Glutamatergic neuron (in vitro differentiated cells): ENCODE measurements around the gene LCN6. TPM values are rescaled to one million over a fixed set of nuclear protein-coding genes. Genes with fewer than 3 reads are reported as not detected.

Experiments used
- DNase-seq: peaks from one replicate; pipeline ENCODE4 v3.0.0; 2022
- H3K27ac Mint-ChIP-seq: one replicate; pipeline ENCODE4 v1.8.0; 2020; ENCODE audit warnings: mild to moderate bottlenecking, mixed read lengths, inconsistent platforms; ENCODE audit not compliant: unreplicated experiment
- H3K27me3 Mint-ChIP-seq: one replicate; pipeline ENCODE4 v1.8.0; 2020; ENCODE audit warnings: mild to moderate bottlenecking, moderate library complexity, mixed read lengths, inconsistent platforms; ENCODE audit not compliant: unreplicated experiment
- H3K36me3 Mint-ChIP-seq: one replicate; pipeline ENCODE4 v1.8.0; 2020; ENCODE audit warnings: mild to moderate bottlenecking, mixed read lengths, inconsistent platforms; ENCODE audit not compliant: unreplicated experiment
- H3K4me1 Mint-ChIP-seq: one replicate; pipeline ENCODE4 v1.8.0; 2020; ENCODE audit warnings: mild to moderate bottlenecking, low read depth, mixed read lengths, inconsistent platforms; ENCODE audit not compliant: unreplicated experiment
- H3K4me3 Mint-ChIP-seq: one replicate; pipeline ENCODE4 v1.8.0; 2020; ENCODE audit warnings: mild to moderate bottlenecking, mixed read lengths, inconsistent platforms; ENCODE audit not compliant: unreplicated experiment
- H3K9me3 Mint-ChIP-seq: one replicate; pipeline ENCODE4 v1.8.0; 2020; ENCODE audit warnings: mild to moderate bottlenecking, moderate library complexity, mixed read lengths, inconsistent platforms; ENCODE audit not compliant: unreplicated experiment
- CTCF ChIP-seq: fragments of 200-600 bp; sonication (generic); IDR thresholded peaks from one replicate; pipeline ENCODE4 v1.5.0; 2021; ENCODE audit not compliant: partially characterized antibody, unreplicated experiment
- total RNA-seq: library from RNA; stranded (reverse); fragmentation: NEBNext Ultra II Directional; extraction: Animal tissue kit (Norgen Biotek cat#: 25700); gene quantifications from one replicate; pipeline ENCODE4 v1.2.1, GENCODE V29; 2021; ENCODE audit not compliant: unreplicated experiment

Gene LCN6
- total RNA-seq, 1 donor from 2014 or later, result not detected

DNA sequence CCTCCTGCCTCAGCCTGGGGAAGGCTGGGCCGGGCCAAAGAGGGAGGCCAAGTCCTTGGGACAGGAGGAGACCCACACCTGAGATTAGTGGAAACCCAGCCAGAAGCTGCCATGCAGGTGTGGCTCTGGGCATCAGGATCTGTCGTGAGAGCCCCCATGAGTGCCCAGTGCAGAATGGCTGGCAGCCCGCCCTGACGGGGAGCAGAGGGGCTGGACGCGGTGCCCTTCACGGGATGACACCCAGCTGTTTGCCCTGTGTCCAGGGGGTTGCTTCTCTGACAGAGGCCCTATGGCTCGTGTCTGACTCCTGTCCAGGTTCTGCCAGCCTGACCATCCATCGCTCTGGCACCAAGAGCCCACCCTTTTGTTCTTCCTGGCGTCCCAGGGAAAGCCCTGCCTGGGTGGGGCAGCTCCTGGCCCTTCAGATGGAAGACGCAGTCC is 27.4 kb downstream of the LCN6 start:
- H3K4me3 Mint-ChIP-seq, result no peak overlapping the region
- H3K36me3 Mint-ChIP-seq, result peaks cover 4% of the 10 kb centered on the region
- no peak for DNase-seq
- peaks cover 6% of the 10 kb centered on the region for H3K9me3 Mint-ChIP-seq
- H3K4me1 Mint-ChIP-seq, result peaks cover 7% of the 10 kb centered on the region
- H3K27ac Mint-ChIP-seq, result no peak overlapping the region
- no peak for TF ChIP-seq CTCF
- H3K27me3 Mint-ChIP-seq, result peaks cover 8% of the 10 kb centered on the region

GRCh38 chr9:136720251-136720897 is 28.0 kb downstream of the LCN6 start:
- no peak overlapping the region for H3K4me3 Mint-ChIP-seq
- no peak overlapping the region for H3K27ac Mint-ChIP-seq
- no peak for DNase-seq
- H3K27me3 Mint-ChIP-seq, result peaks cover 8% of the 10 kb centered on the region
- peaks cover 4% of the 10 kb centered on the region for H3K36me3 Mint-ChIP-seq
- peaks cover 6% of the 10 kb centered on the region for H3K9me3 Mint-ChIP-seq
- H3K4me1 Mint-ChIP-seq, result peaks cover 4% of the 10 kb centered on the region
- no peak for TF ChIP-seq CTCF

DNA sequence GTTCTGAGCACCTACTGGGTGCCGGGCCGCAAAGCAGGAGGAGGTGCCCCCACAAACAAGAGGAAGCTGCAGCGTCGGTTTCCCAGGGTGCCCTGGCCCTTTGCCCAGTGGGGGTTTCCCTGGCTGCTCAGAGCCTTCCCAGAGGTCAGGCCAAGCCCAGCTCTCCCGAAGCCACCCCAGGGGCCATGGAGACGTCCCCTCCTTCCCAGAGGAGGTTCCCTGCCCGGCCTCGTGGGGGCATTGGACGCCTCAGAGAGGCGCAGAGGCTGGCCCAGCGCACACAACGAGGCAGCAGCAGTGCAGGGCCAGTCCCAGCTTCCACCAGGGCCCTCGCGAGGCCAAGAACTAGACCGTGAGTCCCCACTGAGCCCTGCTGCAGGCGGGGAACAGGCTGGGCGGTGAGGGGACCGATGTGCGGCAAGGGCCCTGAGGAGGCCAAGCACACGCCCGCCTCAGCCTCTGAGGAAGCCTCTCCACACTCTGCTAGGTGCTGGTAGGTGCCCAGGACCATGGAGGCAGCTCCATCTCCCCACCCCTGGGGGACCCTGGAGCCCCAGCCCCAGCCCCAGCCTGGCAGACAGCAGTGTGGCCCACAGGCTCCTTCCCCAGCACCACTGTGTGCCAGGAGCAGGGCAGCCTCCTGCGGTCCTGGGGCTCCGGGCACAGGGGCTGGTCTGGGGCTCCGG is 29.0 kb downstream of the LCN6 start:
- H3K4me1 Mint-ChIP-seq, result peaks cover 4% of the 10 kb centered on the region
- no peak for TF ChIP-seq CTCF
- peaks cover 7% of the 10 kb centered on the region for H3K27me3 Mint-ChIP-seq
- no peak for DNase-seq
- peaks cover 2% of the 10 kb centered on the region for H3K36me3 Mint-ChIP-seq
- H3K4me3 Mint-ChIP-seq, result no peak overlapping the region
- H3K9me3 Mint-ChIP-seq, result peaks cover 4% of the 10 kb centered on the region
- H3K27ac Mint-ChIP-seq, result no peak overlapping the region

DNA sequence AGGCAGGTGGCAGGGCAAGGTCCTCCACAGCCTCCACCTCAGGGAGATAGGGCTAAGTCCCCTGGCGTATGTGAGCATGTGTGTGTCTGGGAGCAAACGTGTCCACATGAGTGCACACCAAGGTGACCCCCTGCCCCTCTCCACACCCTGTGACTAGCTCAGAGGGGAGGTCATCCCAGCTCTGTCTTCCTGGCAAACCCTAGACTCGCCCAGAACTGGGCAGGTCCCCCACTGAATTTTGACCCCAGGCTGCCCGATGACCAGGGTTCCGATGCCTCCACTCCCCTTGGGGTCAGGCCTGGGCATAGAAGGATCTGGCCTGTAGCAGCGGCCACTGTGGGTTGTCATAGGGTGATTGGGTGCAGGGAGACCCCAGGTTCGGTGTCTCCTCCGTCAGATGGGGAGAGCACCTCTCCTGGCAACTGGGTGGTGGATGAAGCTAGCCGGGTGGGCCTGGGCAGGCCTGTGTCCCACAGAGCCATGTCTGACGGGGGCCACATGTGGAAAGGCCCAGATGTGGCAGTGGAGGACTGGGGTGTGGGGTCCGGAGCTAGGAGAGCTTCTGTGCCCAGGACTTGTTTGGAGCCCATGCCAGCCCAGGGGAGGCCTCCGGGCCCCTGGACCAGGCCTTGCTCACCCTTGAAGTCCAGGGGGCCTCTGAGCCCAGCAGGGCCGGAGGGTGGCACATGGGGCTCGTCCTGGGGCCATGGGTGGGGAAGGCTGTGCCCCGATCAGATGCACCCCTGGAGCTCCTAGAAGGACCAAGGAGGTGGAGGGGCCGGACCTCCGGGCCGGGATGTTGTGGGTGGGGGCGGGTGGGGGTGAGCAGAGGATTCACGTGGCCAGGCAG is 29.8 kb downstream of the LCN6 start:
- TF ChIP-seq CTCF, result no peak
- peaks cover 4% of the 10 kb centered on the region for H3K4me1 Mint-ChIP-seq
- no peak overlapping the region for H3K27ac Mint-ChIP-seq
- H3K9me3 Mint-ChIP-seq, result peaks cover 3% of the 10 kb centered on the region
- H3K27me3 Mint-ChIP-seq, result peaks cover under 1% of the 10 kb centered on the region
- H3K4me3 Mint-ChIP-seq, result no peak overlapping the region
- no peak for DNase-seq
- no peaks in the 10 kb centered on the region for H3K36me3 Mint-ChIP-seq
